ENCODE results near the gene PRKCE. TPM values are rescaled to one million over a fixed set of nuclear protein-coding genes. Genes with fewer than 3 reads are reported as not detected.

Gene PRKCE
- total RNA-seq, 1 experiment from 2014 or later, result 14.8 TPM

GRCh38 chr2:45881970-45882581 is 230.6 kb downstream of the PRKCE start:
- no TSS peak for BruUV-seq (replicated peaks)
- no peaks in the 10 kb centered on the region for H3K4me1 ChIP-seq (ENCODE audit: control insufficient read depth in 1 of 2, insufficient read depth in 2 of 2, low read length in 2 of 2)
- H3K9me3 ChIP-seq (ENCODE audit: control insufficient read depth in 1 of 2, insufficient read depth in 1 of 2, low read depth in 1 of 2, low read length in 2 of 2), result no peaks in the 10 kb centered on the region
- POLR2A ChIA-PET, result no interaction called here
- no peak overlapping the region for H2AFZ ChIP-seq (ENCODE audit: low read depth, low read length, poor library complexity, severe bottlenecking)
- H3K79me2 ChIP-seq (ENCODE audit: insufficient read depth, low read length), result peaks cover 9% of the 10 kb centered on the region; the same call in 1 of the 2 replicates
- DNase-seq (ENCODE audit: low read depth, low spot score), result no peak
- no peak overlapping the region for H3K27ac ChIP-seq (ENCODE audit: low read depth, low read length)
- no peak overlapping the region for H3K4me3 ChIP-seq (replicated peaks in 1 of 2; ENCODE audit: low read depth in 1 of 2, low read length in 2 of 2)
- no peak overlapping the region for H3K4me2 ChIP-seq (ENCODE audit: low read length)
- no peaks in the 10 kb centered on the region for H3K9me2 ChIP-seq (ENCODE audit: insufficient read depth)
- RAD21 ChIA-PET (ENCODE audit: low non-redundant PET in 1 of 2, low total read pairs in 2 of 2, uncharacterized antibody in 2 of 2, unreplicated experiment in 2 of 2), result no interaction called here
- no peak for ATAC-seq
- H3K9ac ChIP-seq (ENCODE audit: low read length), result no peak overlapping the region
- CTCF ChIA-PET, result no interaction called here
- TF ChIP-seq YY1 (IDR thresholded peaks at IDR 0.05; ENCODE audit: extremely low read depth, insufficient replicate concordance, low read depth, low read length) (no peak), CEBPB (IDR thresholded peaks at IDR 0.05; ENCODE audit: low read depth) (no peak), FOSL1 (IDR thresholded peaks at IDR 0.05; ENCODE audit: low read depth) (no peak), CTCF (IDR thresholded peaks at IDR 0.05 in 2 of 3, conservative IDR thresholded peaks at IDR 0.05 in 1 of 3; ENCODE audit: borderline replicate concordance in 1 of 3, insufficient read depth in 1 of 3, low read depth in 2 of 3, low read length in 2 of 3) (no peak), JUND (IDR thresholded peaks at IDR 0.05) (no peak), ZNF274 (IDR thresholded peaks at IDR 0.05; ENCODE audit: low read depth, low read length) (no peak), SRF (IDR thresholded peaks at IDR 0.05; ENCODE audit: low read depth) (no peak), SIN3A (IDR thresholded peaks at IDR 0.05; ENCODE audit: low read depth) (no peak), SP1 (IDR thresholded peaks at IDR 0.05; ENCODE audit: low read depth) (no peak), TCF7L2 (IDR thresholded peaks at IDR 0.05; ENCODE audit: borderline replicate concordance, extremely low read depth, insufficient read depth, insufficient read length) (no peak), POLR2A (IDR thresholded peaks at IDR 0.05; ENCODE audit: borderline replicate concordance, extremely low read depth, insufficient read depth, insufficient read length) (no peak), RAD21 (IDR thresholded peaks at IDR 0.05; ENCODE audit: low read depth) (no peak), CBX3 (IDR thresholded peaks at IDR 0.05; ENCODE audit: low read depth) (no peak), ZFX (IDR thresholded peaks at IDR 0.05) (no peak), EZH2phosphoT487 (IDR thresholded peaks at IDR 0.05; ENCODE audit: borderline replicate concordance) (no peak)
- TF ChIP-seq, protein P1, sequence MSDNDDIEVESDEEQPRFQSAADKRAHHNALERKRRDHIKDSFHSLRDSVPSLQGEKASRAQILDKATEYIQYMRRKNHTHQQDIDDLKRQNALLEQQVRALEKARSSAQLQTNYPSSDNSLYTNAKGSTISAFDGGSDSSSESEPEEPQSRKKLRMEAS (IDR thresholded peaks at IDR 0.05), result no peak
- intact Hi-C loops (cut with micrococcal nuclease), result no loop called here
- H3K27me3 ChIP-seq (ENCODE audit: insufficient read depth, low read length), result no peaks in the 10 kb centered on the region
- no peaks in the 10 kb centered on the region for H4K20me1 ChIP-seq (ENCODE audit: insufficient read depth)
- no peaks in the 10 kb centered on the region for H3K36me3 ChIP-seq (ENCODE audit: control insufficient read depth in 1 of 2, insufficient read depth in 2 of 2, low read length in 2 of 2)
